HG03135 (cell line): Measurements from ENCODE around the gene ARSA.

Source experiments
- ATAC-seq: cut with Tn5 transposase; IDR thresholded peaks from one replicate; pipeline ENCODE4 v1.9.1; 2021; ENCODE audit warnings: mild to moderate bottlenecking, moderate library complexity; ENCODE audit not compliant: unreplicated experiment

The ARSA gene

DNA sequence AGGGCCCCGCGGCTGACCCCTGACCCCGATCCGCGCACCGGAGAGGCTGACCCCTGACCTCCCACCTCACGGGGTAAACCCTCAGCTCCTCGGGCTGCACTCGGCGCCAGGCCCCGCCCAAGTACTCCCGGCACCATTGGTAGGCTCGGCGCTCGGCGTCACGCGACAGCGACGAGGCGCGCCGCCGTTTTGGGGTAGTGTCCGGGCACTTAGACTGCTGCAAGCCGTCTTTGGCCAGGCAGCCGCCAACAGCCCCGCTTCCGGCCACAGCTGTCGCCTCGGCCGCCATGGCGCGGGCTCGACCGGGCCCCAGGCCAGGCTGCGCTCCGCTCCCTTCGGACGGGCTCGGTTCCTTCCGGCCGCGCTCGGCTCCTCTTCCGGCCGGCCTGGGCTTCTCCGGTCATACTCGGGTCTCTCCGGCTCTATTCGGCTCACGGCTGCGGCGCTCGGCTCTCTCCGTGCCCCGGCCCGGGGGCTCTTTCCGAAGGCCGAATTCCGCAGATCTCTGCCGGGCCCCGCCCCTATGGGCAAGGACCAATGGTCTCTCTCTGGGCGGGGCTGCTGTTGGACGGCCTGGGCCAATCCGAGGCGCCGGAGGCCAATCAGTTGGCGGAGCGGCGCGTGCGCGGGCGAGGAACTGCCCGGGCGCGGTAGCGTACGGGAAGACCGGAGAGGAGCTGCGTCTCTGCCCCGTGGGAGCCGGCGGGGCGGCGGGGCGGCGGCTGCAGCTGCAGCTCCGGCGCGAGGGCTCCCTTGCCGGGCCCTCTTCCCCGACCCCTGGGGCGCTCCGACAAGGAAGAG is 45.3 kb downstream of the ARSA start, which contains the start of gene CHKB:
TSS of gene CHKB (minus strand) at position 357 of the 801 bp plus-strand sequence. CDS start at position 289, 68 bp downstream.
- peak; percentile 93 for ATAC-seq

DNA sequence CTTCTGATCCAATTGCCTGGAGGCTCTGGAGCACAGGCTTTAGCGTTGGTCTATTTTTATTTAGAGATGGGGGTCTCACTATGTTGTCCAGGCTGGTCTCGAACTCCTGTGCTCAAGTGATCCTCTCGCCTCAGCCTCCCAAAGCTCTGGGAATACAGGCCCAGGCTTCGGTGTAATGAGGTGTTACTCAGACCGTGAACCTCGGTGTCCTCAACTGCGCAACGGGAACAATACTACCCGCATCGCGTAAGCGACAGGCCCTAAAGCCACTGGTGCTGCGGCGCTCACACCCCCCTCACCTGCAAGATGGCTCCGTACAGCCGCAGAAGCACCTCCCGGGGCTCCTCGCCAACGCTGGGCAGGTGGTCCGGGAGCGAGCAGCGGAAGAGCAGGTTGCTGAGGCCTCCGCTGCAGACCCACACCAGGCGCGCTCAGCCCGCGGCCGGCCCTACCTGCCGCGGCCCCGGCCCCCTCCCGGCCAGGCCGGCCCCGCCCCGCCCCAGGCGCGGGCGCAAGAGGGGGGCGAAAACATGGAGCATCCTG is 45.9 kb downstream of the ARSA start:
- ATAC-seq, result no peak

DNA sequence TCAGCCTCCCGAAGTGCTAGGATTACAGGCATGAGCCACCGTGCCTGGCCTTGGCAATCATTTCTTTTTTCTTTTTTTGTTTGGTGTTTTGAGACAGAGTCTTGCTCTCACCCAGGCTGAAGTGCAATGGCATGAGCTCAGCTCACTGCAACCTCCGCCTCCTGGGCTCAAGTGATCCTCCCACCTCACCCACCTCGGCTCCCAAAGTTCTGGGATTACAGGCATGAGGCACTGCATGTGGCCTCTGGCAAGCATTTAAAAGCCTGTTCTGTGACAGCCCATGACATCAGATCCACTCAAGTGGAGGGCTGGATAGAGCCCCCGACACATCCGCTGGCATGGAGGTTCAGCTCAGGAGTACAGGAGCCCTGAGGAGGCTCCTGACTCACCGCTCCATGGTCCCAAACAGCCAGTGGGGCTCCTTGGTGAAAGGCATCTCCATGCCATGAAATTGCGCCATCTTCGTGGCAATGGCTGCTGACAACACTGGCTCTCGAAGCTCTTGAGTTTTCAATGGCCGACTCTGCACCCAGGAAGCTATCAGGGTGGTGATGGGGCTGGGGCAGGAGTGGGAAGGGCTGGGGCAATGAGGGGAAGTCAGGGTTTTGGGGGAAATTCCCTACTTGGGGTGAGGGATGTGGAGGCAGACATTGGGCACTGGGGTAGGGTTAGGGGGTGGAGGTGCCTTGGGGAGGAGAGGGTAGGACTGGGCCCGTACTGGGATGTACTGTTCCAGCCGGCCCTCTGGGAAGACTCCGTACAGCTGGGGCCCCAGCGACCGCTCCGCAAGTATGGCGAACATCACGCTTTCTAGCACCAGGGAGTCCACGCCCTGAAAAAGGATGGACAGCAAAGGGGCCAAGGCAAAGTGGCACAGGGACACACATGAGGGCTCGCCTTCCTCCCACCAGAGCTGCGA is 46.7 kb downstream of the ARSA start:
- no peak for ATAC-seq

DNA sequence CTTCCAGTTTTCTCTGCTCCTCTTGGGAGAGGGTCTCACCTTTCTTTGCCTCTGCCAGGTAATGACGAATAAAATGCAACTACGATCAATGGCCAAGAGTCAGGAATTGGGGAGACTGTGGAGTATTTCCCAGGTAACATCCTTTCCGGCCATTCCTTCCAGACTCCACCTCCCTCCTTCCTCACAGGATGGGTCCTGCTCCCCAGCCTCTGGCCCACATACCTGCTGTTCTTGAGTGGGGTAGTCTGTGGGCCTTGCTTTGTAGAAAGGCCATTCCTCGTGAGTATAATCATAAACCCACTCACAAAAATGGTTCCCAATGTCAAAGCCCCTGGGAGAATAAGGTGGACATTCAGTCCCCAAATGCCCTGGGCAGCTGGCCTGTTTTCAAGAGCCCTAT is 48.2 kb downstream of the ARSA start:
- ATAC-seq, result no peak

DNA sequence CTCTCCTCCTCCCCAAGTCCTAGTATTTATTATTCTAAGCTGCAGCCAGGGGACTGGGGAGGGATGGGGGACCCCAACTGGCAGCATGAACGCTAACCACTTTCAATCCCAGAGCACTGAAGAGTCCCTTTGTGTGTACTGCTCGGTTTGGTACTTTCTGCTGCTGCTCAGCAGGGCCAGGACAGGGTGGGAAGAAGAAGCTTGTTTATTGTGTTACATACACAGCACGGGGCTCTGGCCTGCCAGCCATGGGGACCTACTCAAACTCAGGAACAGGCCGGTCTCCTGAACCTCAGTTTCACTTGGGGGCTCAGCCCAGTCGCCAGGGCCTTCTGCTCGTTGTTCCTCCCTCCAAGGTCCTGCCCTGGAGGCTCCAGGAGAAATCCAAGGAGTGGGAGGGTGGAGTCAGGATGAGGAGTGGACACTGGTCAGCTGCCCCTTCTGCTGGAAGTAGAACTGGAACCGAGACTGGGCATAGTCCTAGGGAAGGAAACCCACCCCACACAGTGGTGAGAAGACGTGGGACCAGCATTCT is 49.1 kb downstream of the ARSA start:
- ATAC-seq, result no peak

DNA sequence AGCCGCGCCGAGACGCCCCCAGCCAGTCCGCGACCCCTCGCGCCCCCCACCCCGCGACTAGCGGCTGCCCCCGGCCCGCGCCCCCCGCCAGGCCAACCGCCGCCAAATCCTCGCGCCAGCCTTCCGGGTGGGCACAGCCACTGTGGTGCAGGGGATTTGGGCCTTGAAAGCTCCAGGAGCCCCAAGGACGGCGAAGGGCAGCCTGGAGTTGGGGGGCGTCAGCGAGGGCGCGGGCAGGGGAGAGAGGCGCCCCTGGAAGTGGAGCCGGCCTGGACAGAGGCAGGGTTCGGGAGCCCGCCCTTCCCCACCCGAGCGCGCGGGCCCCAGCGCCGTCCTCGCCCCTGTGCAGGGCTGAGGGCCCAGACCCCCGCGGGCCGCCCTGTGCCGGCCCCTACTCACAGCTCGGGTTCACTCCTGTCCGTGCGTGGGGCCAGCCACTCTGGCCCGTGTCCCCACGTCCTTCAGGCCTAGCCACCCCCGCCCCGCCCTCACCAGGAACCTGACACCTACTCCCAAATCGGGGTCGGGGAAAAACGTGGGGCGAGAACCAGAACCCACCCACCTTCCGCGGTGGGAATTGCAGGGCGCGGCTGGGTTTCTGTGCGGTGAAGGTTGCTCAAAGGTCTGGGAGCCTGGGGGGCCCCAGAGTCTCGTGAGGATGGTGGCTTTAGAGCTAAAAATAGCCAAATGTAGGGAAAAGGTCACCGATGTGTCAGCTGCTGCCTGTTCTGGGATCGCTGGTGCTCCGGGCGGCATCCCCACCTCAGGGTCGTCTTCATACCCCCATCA is 49.8 kb downstream of the ARSA start, which contains the start of gene CPT1B:
TSS of gene CPT1B (minus strand) at position 441 of the 789 bp plus-strand sequence. CDS start 512 bp downstream, outside the sequence.
- ATAC-seq, result no peak

DNA sequence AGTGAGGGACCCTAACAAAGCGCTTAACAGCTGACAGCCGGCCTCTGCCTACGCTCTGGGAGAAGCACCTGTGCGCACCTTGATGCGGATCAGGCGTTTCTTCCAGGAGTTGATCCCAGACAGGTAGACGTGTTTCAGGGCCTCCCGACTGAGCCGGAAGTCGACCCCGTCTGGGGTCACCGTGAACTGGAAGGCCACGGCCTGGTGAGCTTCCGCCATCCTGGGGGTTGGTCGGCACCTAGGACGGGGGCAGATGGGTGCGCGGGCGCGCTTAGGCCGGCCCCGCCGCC is 50.3 kb downstream of the ARSA start:
- no peak for ATAC-seq

DNA sequence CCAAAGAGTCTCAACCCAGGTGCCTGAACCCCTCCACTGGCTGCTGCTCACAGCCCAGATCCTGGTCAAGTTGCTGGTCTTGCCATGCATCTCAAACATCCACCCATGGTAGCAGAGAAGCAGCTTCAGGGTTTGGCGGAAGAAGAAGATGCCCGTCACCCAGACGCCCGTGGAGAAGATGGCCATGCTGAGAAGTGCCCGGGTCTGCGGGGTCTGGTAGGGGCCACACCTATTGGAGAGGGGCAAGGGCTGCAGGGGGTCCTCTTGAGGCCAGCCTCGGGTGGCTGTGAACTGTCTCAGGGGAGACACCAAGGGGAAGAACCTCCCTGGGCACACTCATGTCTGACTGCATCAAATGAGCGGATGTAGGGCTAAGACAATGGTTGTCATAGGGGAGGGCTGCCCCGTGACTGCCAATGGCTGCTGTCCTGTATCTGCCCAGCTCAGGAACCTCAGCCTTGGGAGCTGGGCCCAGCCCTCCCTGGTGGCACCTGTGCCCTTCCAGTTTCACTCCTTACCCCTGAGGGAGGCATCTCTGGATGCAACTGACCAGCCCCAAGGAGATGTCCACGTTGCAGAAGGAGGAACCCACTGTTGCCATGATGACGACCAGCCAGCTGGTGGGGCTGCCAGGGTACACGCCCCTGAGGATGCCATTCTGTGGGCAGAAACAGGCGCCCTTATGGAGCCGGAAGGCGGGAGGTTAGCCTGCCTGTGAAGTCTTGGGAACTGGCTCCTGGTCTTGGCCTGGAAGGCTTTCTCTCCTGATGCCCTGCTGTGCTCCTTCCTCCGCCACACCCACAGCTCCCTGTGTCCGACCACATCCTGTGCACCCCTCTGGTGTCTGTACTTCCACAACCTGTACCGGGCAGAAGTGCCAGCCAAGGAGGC is 50.9 kb downstream of the ARSA start:
- no peak for ATAC-seq

DNA sequence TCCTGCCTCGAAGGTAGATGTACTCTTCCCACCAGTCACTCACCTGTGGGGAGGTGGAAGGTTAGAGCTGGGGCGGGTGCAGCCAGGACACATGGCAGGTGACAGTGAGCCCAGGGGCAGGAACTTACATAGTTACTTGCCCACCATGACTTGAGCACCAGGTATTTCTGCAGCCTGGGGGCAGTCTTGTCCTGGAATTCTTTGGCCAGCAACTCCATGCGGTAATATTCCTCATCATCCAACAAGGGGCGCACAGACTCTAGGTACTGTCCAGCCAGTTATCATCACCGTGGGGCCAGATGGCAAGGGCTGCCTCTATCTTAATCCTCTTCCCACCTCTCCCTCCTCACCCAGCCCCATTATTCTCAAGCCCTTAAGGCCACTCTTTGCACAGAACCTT is 51.9 kb downstream of the ARSA start:
- no peak for ATAC-seq

DNA sequence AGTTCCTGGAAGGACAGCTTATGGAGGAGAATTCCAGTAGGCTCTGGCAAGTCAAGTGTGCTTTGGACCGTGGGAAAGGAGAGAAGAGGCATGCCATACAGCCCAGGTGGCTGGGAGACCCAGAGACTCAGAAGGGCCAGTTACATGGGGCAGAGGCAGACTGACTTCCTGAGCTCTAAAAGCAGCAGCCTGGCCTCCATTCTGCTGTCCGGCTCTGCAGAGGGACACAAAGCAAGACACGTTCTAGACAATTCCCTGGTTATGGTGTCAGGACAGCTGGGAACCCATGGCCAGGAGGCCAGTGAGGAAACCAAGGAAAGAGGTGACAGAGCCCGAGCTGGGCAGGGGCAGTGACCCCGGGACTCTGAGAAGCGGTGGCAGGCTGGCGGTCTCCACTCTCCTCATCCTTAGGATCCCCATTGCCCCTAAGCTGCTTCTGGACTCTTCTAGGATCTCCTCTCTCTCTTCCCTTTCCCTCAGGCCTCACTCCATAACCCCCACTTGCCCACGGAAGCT is 52.5 kb downstream of the ARSA start:
- no peak for ATAC-seq
